Mucosa of gallbladder (tissue), 1 donor: Measurements from ENCODE around the gene PSPN. TPM values are rescaled to one million over a fixed set of nuclear protein-coding genes. Genes with fewer than 3 reads are reported as not detected.
"Not testable (repeated sequence)": the region's sequence is repeated elsewhere in the genome, so short reads cannot be mapped to it uniquely, and the experiment has no call there.

Experiments used
- DNase-seq: peaks from one replicate; pipeline ENCODE4 v3.0.0-alpha.2; 2020; ENCODE audit warnings: low spot score
- total RNA-seq: library from RNA; stranded (reverse); gene quantifications from one replicate; pipeline ENCODE4 v1.2.1, GENCODE V29; 2021
- donor health status: DM: no; HTN: no; CAD: no.

The PSPN gene
- total RNA-seq, 1 donor from 2014 or later = 4.5 TPM

- peak; percentile 98 for DNase-seq
Measured at GRCh38 chr19:6373096-6373812, 2.5 kb downstream of the PSPN start.

DNA sequence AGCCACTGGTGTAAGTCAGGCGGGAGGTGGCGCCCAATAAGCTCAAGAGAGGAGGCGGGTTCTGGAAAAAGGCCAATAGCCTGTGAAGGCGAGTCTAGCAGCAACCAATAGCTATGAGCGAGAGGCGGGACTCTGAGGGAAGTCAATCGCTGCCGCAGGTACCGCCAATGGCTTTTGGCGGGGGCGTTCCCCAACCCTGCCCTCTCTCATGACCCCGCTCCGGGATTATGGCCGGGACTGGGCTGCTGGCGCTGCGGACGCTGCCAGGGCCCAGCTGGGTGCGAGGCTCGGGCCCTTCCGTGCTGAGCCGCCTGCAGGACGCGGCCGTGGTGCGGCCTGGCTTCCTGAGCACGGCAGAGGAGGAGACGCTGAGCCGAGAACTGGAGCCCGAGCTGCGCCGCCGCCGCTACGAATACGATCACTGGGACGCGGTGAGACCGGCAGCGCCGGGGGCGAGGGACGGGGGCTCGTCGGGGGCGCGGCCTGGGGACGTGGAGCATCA, 3.1 kb downstream of the PSPN start, which contains the start of gene ALKBH7:
ALKBH7 (plus strand) TSS at position 201 of the 502 bp plus-strand sequence; CDS start at position 228, 27 bp downstream.
- DNase-seq = peak; percentile 100

DNA sequence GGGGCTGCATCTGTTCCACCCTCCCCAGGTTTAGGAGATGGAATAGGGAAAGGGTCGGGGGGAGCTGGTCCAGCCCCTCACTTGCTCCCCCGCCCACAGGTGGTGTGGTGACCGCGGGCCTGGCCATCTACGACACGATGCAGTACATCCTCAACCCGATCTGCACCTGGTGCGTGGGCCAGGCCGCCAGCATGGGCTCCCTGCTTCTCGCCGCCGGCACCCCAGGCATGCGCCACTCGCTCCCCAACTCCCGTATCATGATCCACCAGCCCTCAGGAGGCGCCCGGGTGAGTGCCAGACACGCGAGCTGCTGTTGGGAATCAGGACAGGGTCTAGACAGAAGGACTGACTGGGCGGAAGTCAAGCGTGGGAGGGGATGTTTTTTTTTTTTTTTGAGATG, 11.4 kb downstream of the PSPN start:
- DNase-seq = no peak

DNA sequence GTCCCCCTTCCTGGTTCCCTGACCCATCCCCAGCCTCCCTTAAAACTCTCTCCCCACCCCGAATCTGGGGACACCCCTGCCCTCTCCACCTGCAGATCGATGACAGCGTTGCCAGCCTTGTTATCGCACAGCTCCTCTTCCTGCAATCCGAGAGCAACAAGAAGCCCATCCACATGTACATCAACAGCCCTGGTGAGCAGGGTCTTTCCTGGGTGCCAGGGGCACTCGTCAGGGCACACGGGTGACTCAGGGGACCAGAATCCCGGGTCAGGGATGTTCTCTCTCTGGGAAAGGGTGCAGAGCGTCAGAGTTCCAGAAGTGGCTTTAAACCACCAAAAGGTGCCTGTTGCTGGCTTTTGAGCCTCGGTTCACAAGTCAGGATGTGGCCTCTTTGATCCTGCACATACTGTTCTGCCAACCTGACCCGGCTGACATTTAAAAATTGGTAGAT, 13.4 kb downstream of the PSPN start:
- no peak for DNase-seq

- no peak for DNase-seq
Measured at GRCh38 chr19:6362027-6362350, 13.7 kb downstream of the PSPN start.

GRCh38 chr19:6360857-6361216, 14.9 kb downstream of the PSPN start:
- DNase-seq = not testable (repeated sequence)

DNA sequence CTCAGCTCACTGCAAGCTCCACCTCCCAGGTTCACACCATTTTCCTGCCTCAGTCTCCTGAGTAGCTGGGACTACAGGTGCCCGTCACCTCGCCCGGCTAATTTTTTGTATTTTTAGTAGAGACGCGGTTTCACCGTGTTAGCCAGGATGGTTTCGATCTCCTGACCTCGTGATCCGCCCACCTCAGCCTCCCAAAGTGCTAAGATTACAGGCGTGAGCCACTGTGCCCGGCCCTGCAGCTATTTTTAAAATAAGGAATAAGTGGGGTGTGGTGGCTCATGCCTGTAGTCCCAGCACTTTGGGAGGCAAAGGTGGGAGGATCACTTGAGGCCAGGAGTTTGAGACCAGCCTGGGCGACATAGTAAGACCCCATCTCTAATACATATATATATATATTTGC, 15.3 kb downstream of the PSPN start:
- not testable (repeated sequence) for DNase-seq

DNA sequence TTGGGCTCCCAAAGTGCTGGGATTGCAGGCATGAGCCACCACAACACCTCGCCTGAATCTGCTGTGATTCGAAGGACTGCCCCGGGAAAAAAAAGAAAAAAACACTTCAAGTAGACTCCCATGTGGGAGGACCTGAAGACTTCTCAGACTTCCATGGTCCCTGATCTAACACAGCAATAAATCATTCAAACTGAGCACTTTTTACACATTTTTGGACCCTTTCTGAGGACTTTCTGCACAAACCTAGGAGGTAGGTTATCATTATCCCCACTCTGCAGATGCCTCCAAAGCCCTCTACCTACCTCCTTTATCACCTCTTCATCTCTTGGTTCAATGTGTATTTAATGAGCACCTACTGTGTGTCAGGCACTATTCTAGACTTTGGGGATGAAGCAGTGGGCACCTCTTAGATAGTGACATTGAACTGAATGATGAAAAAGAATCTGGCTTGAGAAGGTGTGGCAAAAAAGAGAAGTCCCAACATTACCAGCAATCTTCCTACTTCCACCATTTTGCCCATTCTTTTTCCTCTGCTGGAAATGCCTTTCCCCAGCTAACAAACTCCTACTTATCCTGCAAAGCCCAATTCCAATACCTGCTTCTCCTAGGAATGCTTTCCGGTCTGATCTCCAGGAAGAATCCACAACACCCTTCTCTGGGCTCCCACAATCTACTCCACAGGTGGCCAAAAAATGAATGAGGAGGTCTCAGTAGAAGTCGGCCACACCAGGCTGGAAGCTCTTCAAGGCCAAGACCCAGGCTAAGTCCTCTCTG, 16.0 kb downstream of the PSPN start:
- no peak for DNase-seq

DNA sequence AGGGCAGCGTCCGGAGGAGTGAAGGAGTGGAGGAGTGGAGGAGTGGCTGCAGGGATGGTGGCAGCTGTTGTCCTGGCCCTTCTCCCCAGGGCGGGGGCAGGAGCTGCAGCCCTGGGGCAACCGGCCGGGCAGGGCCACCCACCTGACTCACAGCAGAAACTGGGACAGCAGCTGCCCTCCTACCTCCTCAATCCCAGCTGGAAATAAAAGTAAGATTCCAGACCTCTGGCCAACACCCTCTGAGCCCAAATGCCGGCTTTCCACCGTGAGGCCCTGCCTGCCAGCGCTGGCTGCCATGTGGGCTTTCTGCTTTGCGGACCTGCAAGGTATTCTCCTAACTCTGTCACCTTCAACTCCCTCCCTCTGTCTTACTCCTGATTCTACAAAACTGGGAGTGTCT, 17.7 kb downstream of the PSPN start:
- no peak for DNase-seq

DNA sequence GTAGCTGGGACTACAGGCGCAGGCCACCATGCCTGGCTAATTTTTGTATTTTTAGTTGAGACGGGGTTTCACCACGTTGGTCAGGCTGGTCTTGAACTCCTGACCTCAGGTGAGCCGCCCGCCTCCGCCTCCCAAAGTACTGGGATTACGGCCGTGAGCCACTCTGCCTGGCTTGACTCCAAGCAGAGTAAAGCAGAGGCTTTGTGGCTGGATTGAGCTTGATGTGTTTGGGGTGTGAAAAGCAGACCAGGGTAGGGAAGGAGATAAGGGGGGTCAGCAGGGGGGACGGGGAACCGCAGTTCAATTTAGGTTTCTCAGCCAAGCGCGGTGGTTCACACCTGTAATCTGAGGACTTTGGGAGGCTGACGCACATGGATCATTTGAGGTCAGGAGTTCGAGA, 18.6 kb downstream of the PSPN start:
- no peak for DNase-seq

DNA sequence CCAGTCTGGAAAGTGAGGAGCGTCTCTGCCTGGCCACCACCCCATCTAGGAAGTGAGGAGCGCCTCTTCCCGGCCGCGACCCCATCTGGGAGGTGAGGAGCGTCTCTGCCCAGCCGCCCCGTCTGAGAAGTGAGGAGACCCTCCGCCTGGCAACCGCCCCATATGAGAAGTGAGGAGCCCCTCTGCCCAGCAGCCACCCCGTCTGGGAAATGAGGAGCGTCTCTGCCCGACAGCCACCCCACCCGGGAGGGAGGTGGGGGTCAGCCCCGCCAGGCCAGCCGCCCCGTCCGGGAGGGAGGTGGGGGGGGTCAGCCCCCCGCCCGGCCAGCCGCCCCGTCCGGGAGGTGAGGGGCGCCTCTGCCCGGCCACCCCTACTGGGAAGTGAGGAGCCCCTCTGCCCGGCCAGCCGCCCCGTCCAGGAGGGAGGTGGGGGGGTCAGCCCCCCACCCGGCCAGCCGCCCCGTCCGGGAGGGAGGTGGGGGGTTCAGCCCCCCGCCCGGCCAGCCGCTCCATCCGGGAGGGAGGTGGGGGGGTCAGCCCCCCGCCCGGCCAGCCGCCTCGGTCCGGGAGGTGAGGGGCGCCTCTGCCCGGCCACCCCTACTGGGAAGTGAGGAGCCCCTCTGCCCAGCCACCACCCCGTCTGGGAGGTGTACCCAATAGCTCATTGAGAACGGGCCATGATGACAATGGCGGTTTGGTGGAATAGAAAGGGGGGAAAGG, 20.3 kb downstream of the PSPN start:
- not testable (repeated sequence) for DNase-seq

DNA sequence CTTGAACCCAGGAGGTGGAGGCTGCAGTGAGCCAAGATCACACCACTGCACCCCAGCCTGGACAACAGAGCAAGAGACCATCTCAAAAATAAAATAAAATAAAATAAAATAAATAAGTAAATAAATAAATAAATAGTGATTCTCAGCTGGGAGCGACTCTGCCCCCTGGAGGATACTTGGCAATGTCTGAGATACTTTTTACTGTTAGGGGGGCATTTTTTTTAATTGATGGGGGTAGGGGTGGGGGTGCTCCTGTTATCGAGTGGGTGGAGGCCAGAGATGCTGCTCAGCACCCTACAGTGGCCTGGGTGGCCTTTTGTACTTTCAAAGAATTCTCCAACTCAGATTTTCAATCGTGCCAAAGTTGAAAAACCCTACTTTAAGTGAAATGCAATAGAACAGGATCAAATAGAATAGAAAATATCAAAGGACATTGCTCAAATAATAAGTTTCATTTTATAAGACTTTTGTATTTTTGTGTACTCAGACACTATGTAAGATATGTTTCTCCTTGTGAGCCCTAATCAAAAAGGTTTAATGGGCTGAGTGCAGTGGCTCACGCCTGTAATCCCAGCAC, 21.5 kb downstream of the PSPN start:
- DNase-seq = no peak

DNA sequence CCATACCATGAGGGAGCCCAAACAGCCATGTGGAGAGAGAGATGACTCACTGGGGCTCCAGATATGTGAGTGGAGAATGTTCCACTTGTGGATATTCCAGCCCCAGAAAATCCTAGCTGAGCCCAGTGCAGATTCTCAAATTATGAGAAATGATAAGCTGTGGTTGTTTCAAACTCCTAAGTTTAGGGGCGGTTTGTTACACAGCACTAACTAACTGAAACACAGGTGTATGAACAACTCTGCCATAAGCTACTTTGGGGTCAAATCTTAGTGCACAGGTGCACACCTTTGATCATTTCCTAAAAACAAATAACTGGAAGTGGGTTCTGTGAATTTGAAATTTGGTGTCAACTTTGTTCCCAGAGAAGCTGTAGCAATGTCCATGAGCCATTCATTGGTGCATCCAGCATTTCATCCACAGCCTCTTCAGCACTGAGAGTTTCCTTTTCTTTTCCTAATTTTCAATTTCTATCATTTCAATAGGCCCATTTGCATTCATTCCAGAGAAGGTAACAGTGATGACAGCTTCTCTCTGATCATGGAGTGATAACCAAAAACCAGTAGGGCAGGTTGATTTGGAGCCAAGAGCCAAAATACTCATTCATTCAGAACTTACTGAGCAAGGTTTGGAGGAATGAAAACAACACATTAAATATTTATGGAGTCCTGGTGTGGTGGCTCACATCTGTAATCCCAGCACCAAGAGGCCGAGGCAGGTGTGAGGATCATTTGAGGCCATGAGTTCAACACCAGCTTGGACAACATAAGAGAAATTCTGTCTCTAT, 23.2 kb downstream of the PSPN start:
- no peak for DNase-seq

GRCh38 chr19:6350688-6351087, 25.0 kb downstream of the PSPN start:
- no peak for DNase-seq

DNA sequence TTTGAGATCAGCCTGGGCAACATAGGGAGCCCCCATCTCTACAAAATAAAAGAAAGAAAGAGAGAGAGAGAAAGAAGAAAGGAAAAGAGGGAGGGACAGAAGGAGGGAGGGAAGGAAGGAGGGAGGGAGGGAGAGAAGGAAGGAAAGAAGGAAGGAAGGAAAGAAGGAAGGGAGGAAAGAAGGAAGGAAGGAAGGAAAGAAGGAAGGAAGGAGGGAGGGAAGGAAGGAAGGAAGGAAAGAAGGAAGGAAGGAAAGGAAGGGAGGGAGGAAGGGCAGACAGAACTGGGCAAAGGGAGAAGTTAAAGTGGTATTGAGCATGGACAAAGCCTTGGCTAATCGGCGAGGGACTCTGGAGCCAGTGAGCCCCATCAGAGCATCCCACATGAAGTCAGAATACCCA, 26.5 kb downstream of the PSPN start:
- not testable (repeated sequence) for DNase-seq

DNA sequence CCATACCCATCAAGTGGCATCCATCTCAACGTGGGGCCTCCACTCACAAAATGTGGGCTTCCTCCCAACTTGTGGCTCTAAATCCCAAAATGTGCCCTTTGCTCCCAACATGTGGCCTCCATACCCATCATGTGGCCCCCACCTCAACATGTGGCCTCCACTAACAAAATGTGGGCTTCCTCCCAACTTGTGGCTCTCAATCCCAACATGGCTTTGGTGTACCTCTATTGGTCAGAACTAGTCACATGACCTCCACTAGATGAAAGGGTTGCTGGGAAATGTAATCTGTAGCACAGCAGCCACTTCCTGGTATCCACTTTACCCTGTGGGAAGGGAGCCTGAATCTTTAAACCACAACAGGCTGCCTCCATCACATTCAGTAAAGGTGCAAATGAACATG, 32.3 kb downstream of the PSPN start:
- DNase-seq = no peak

GRCh38 chr19:6340493-6341201, 35.1 kb downstream of the PSPN start:
- no peak for DNase-seq

GRCh38 chr19:6334490-6335285, 41.0 kb downstream of the PSPN start:
- no peak for DNase-seq

DNA sequence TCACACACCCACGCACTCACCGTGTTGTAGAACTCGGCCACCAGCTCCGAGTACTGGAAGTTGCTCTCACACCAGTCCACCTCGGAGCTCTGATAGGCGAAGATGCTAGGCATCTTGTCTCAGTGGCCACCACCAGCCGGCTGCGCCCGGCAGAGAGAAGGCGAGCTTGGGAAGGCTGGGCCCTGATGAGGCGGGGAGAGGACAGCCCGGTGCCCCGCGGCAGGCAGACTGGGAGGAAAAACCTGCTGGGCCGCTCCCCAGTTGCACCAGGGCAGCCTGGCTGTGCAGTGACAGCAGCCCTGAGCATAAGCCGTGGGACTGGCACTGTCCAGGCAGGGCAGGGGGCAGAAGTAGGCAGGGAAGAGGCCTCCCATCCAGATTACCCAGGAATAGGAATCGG, 42.3 kb downstream of the PSPN start, which contains the start of gene ACER1:
ACER1 (minus strand) TSS at position 174 of the 400 bp plus-strand sequence; CDS start at position 113, 61 bp downstream.
- DNase-seq = no peak

DNA sequence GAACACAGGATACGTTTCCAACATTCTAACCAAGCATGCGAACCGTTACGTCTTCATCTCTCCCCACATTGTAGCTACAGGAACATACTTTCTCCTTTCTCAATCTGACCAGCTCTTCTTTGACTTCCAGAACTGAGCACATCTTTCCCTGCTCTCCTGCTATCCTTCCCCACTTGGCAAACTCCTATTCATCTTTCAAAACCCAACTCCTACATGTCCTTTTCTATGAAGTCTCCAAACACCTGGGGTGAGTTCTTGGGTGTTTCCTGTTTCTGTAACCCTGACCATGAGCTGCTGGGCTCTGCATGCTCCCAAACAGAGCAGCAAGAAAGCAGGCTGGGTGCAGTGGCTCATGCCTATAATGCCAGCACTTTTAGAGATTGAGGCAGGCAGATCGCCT, 48.9 kb downstream of the PSPN start:
- no peak for DNase-seq
